Progenitor cell of endocrine pancreas (in vitro differentiated cells): Measurements from ENCODE around the gene HMGXB3. TPM values are rescaled to one million over a fixed set of nuclear protein-coding genes. Genes with fewer than 3 reads are reported as not detected.

Experiments
- DNase-seq: peaks from one replicate; pipeline ENCODE4 v3.0.0; 2021; ENCODE audit warnings: low spot score; ENCODE audit not compliant: unreplicated experiment
- H3K27ac Mint-ChIP-seq: 2 replicates; pipeline ENCODE4 v1.8.0; 2021; ENCODE audit warnings: mild to moderate bottlenecking, moderate library complexity, mixed read lengths
- H3K27me3 Mint-ChIP-seq: 2 replicates; pipeline ENCODE4 v1.8.0; 2021; ENCODE audit warnings: mixed read lengths
- H3K36me3 Mint-ChIP-seq: 2 replicates; pipeline ENCODE4 v1.8.0; 2022; ENCODE audit warnings: mixed read lengths; ENCODE audit not compliant: insufficient read depth
- H3K4me1 Mint-ChIP-seq: 2 replicates; pipeline ENCODE4 v1.8.0; 2021; ENCODE audit warnings: low read depth, mixed read lengths
- H3K4me3 Mint-ChIP-seq: 2 replicates; pipeline ENCODE4 v1.8.0; 2021; ENCODE audit warnings: low read depth, mild to moderate bottlenecking, moderate library complexity, mixed read lengths
- H3K9me3 Mint-ChIP-seq: 2 replicates; pipeline ENCODE4 v1.8.0; 2021; ENCODE audit warnings: low read depth, mixed read lengths
- CTCF ChIP-seq: fragments of 200-600 bp; sonication (generic); IDR thresholded peaks from one replicate; pipeline ENCODE4 v1.5.0; 2021; ENCODE audit warnings: antibody characterized with exemption, mild to moderate bottlenecking; ENCODE audit not compliant: unreplicated experiment
- total RNA-seq: library from RNA; stranded (reverse); gene quantifications from 2 replicates; pipeline ENCODE4 v1.2.1, GENCODE V29; 2021

The HMGXB3 gene
- total RNA-seq, 1 donor from 2014 or later = 39.9 TPM

GRCh38 chr5:150017226-150018005 is 16.9 kb downstream of the HMGXB3 start:
- no peaks in the 10 kb centered on the region for H3K4me1 Mint-ChIP-seq

DNA sequence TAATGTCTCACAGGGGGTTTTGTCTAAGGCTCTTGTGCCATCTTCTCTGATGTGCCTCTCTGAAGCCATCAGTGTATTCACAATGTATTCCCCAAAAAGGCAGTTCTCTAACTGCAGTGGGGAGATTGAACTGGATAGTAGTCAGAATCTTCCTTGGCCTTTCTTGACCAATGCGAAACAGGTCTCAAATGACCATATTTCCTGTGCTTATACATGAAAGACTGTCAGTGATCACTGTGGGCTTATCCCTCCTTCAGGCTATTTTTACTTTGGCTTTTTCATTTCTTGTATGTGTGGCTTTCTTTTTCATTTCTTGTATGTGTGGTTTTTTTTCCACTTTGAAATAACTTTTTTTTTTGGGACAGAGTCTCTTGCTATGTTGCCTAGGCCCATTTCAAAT is 19.7 kb downstream of the HMGXB3 start:
- Mint-ChIP-seq H3K27me3 (no peaks in the 10 kb centered on the region), H3K27ac (no peak overlapping the region), H3K36me3 (peaks cover 27% of the 10 kb centered on the region), H3K9me3 (peaks cover 6% of the 10 kb centered on the region), H3K4me3 (no peak overlapping the region), H3K4me1 (no peaks in the 10 kb centered on the region)
- no peak for TF ChIP-seq CTCF
- no peak for DNase-seq

More at GRCh38 chr5:150017226-150018005, 16.9 kb downstream of the HMGXB3 start:
- no peak for DNase-seq
- H3K4me3 Mint-ChIP-seq = no peak overlapping the region
- peaks cover 49% of the 10 kb centered on the region for H3K36me3 Mint-ChIP-seq
- no peaks in the 10 kb centered on the region for H3K27me3 Mint-ChIP-seq
- peaks cover 7% of the 10 kb centered on the region for H3K9me3 Mint-ChIP-seq
- no peak overlapping the region for H3K27ac Mint-ChIP-seq
- TF ChIP-seq CTCF = no peak

- no peak for TF ChIP-seq CTCF
- Mint-ChIP-seq H3K27me3 (no peaks in the 10 kb centered on the region), H3K9me3 (no peaks in the 10 kb centered on the region), H3K36me3 (peaks cover 17% of the 10 kb centered on the region), H3K4me1 (no peaks in the 10 kb centered on the region), H3K27ac (no peak overlapping the region), H3K4me3 (no peak overlapping the region)
- DNase-seq = no peak
Measured at GRCh38 chr5:150021491-150022157, 21.1 kb downstream of the HMGXB3 start.

DNA sequence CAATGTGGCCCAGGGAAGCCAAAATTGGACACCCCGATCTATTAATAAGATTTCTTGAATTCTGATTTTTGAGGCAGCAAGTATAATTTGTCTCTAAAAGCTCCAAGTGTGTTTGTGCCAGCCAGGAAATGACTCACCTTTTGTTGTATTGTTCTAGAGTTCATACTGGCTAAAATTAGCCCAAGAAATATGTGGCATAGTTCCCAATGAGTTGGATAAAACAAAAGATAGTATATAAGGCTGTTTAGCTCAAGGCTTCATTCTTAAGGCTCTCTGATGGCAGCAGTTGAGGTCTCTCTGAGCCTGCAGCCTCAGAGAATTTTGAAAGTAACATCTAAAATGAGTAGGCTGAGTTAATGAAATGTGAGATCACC is 21.6 kb downstream of the HMGXB3 start:
- H3K36me3 Mint-ChIP-seq = peaks cover 13% of the 10 kb centered on the region
- TF ChIP-seq CTCF = no peak
- H3K4me3 Mint-ChIP-seq = no peak overlapping the region
- no peaks in the 10 kb centered on the region for H3K9me3 Mint-ChIP-seq
- H3K27me3 Mint-ChIP-seq = no peaks in the 10 kb centered on the region
- no peak for DNase-seq
- no peaks in the 10 kb centered on the region for H3K4me1 Mint-ChIP-seq
- H3K27ac Mint-ChIP-seq = no peak overlapping the region

DNA sequence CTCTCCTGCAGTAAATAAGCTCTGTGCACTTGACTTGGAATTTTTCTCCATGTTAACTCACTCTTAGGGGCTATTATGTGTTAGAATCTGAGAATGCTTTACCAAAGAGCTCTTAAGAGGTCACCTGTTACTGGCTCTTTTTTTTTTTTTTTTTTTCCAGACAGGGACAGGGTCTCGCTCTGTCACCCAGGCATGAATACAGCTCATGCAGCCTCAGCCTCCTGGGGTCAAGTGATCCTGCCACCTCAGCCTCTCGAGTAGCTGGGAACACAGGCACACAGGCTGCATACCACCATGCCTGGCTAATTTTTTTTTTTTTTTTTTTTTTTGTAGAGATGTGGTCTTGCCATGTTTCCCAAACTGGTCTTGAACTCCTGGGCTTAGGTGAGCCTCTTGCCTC is 22.1 kb downstream of the HMGXB3 start:
- Mint-ChIP-seq H3K4me1 (no peaks in the 10 kb centered on the region), H3K27ac (no peak overlapping the region), H3K9me3 (no peaks in the 10 kb centered on the region), H3K4me3 (no peak overlapping the region), H3K27me3 (no peaks in the 10 kb centered on the region), H3K36me3 (peaks cover 12% of the 10 kb centered on the region)
- TF ChIP-seq CTCF = no peak
- no peak for DNase-seq
